GM23248 (cell line): ENCODE results near the gene RAP2C. TPM values are rescaled to one million over a fixed set of nuclear protein-coding genes. Genes with fewer than 3 reads are reported as not detected.

ENCODE experiments used
- DNase-seq: peaks from one replicate; pipeline ENCODE4 v3.0.0-alpha.2; 2015
- H2AFZ ChIP-seq: fragments of 200-600 bp; sonication (generic); 2 replicates; pipeline ENCODE4 v1.6.1; 2016; ENCODE audit warnings: antibody characterized with exemption
- H3F3A ChIP-seq: fragments of 200-600 bp; sonication (generic); 2 replicates; pipeline ENCODE4 v1.6.1; 2016; ENCODE audit warnings: mild to moderate bottlenecking, antibody characterized with exemption, mixed run types; ENCODE audit not compliant: insufficient read depth
- H3K27ac ChIP-seq: fragments of 200-600 bp; sonication (generic); 2 replicates; pipeline ENCODE4 v1.5.1; 2016; ENCODE audit warnings: mild to moderate bottlenecking
- H3K27me3 ChIP-seq: fragments of 200-600 bp; sonication (generic); replicated peaks from 2 replicates; pipeline ENCODE4 v1.6.1; 2016; ENCODE audit warnings: mild to moderate bottlenecking; ENCODE audit not compliant: insufficient read depth
- H3K36me3 ChIP-seq: fragments of 200-600 bp; sonication (generic); 2 replicates; pipeline ENCODE4 v1.6.1; 2016; ENCODE audit warnings: low read depth, mild to moderate bottlenecking
- H3K4me1 ChIP-seq: fragments of 200-600 bp; sonication (generic); 2 replicates; pipeline ENCODE4 v1.6.1; 2016; ENCODE audit warnings: mild to moderate bottlenecking; ENCODE audit not compliant: insufficient read depth
- H3K4me2 ChIP-seq: fragments of 200-600 bp; sonication (generic); one replicate; pipeline ENCODE4 v1.6.1; 2016; ENCODE audit warnings: mild to moderate bottlenecking; ENCODE audit not compliant: unreplicated experiment
- H3K4me3 ChIP-seq: fragments of 200-600 bp; sonication (generic); 2 replicates; pipeline ENCODE4 v1.5.1; 2016; ENCODE audit warnings: mild to moderate bottlenecking
- H3K79me2 ChIP-seq: fragments of 200-600 bp; sonication (generic); 2 replicates; pipeline ENCODE4 v1.6.1; 2016; ENCODE audit warnings: mild to moderate bottlenecking; ENCODE audit not compliant: insufficient read depth
- H3K9ac ChIP-seq: fragments of 200-600 bp; sonication (generic); 2 replicates; pipeline ENCODE4 v1.6.1; 2016; ENCODE audit warnings: mild to moderate bottlenecking
- H3K9me2 ChIP-seq: fragments of 200-600 bp; sonication (generic); 2 replicates; pipeline ENCODE4 v1.6.1; 2016; ENCODE audit warnings: mixed run types, mild to moderate bottlenecking, moderate library complexity; ENCODE audit not compliant: insufficient read depth
- H3K9me3 ChIP-seq: fragments of 200-600 bp; sonication (generic); one replicate; pipeline ENCODE4 v1.6.1; 2017; ENCODE audit warnings: low read depth
- H4K20me1 ChIP-seq: fragments of 200-600 bp; sonication (generic); 2 replicates; pipeline ENCODE4 v1.6.0; 2016; ENCODE audit not compliant: insufficient read depth
- EZH2 ChIP-seq: fragments of 200-600 bp; sonication (generic); IDR thresholded peaks from 2 replicates; pipeline ENCODE4 v1.6.1; 2018; ENCODE audit warnings: antibody characterized with exemption, mild to moderate bottlenecking; ENCODE audit not compliant: insufficient read depth, poor library complexity, severe bottlenecking
- EZH2phosphoT487 ChIP-seq: fragments of 200-600 bp; sonication (generic); IDR thresholded peaks from 2 replicates; pipeline ENCODE4 v1.6.1; 2018; ENCODE audit warnings: antibody characterized with exemption, moderate library complexity, mild to moderate bottlenecking, low read depth; ENCODE audit not compliant: insufficient read depth
- WGBS, 2 experiments: methylation state at CpG; one replicate each; pipeline ENCODE4 v1.1.6; 2015 to 2017; ENCODE audit warnings: low lambda C conversion rate in 2 of 2, low coverage in 1 of 2; ENCODE audit errors: missing lambda C conversion rate in 2 of 2; 5-methylcytosine and 5-hydroxymethylcytosine counted together
- in situ Hi-C: fragments of 300-500 bp; cut with MboI; formaldehyde crosslinking; loops from 2 replicates; pipeline ENCODE4 v1.15.0; 2020
- polyA plus RNA-seq: library from polyadenylated mRNA; unstranded; fragments of >200 nt; fragmentation: Nextera tagmentation; extraction: Ambion mirVana; gene quantifications from 2 replicates; pipeline ENCODE4 v1.2.1, GENCODE V29; 2016
- total RNA-seq: library from RNA; depleted of rRNA; stranded (reverse); fragments of >200 nt; shearing (Covaris generic); gene quantifications from 2 replicates; pipeline ENCODE4 v1.2.3, GENCODE V29; 2014

RAP2C gene
- total and polyA plus RNA-seq, 2 experiments from 2014 or later = 15.7 to 21.2 TPM

GRCh38 chrX:132208422-132208821, 10.8 kb downstream of the RAP2C start:
- WGBS, 2 experiments = 100% methylated on average over 1 of the region's 1 CpG
- H3F3A ChIP-seq = no peaks in the 10 kb centered on the region
- H3K79me2 ChIP-seq = peaks cover 41% of the 10 kb centered on the region
- H3K4me3 ChIP-seq = no peak overlapping the region
- no peaks in the 10 kb centered on the region for H3K9me2 ChIP-seq
- no peaks in the 10 kb centered on the region for H4K20me1 ChIP-seq
- H2AFZ ChIP-seq = no peak overlapping the region
- no peaks in the 10 kb centered on the region for H3K9me3 ChIP-seq
- 0 out of 2 replicates have a peak, but pooled peaks cover 13% of the 10 kb centered on the region for H3K36me3 ChIP-seq
- in situ Hi-C loops = no loop called here
- H3K27ac ChIP-seq = no peak overlapping the region
- H3K9ac ChIP-seq = no peak overlapping the region
- H3K27me3 ChIP-seq = no peaks in the 10 kb centered on the region
- H3K4me2 ChIP-seq = no peak overlapping the region
- TF ChIP-seq EZH2phosphoT487 (no peak), EZH2 (no peak)
- DNase-seq = no peak
- H3K4me1 ChIP-seq = peaks cover 11% of the 10 kb centered on the region; the same call in 1 of the 2 replicates

GRCh38 chrX:132207996-132208395, 11.3 kb downstream of the RAP2C start:
- peaks cover 11% of the 10 kb centered on the region; the same call in 1 of the 2 replicates for H3K4me1 ChIP-seq
- no peak for TF ChIP-seq EZH2phosphoT487
- no peak for TF ChIP-seq EZH2
- in situ Hi-C loops = no loop called here
- no peaks in the 10 kb centered on the region for H3K9me3 ChIP-seq
- 59 to 61% methylated on average over 2 of the region's 2 CpGs for WGBS, 2 experiments
- no peaks in the 10 kb centered on the region for H3K9me2 ChIP-seq
- no peak overlapping the region for H3K27ac ChIP-seq
- no peaks in the 10 kb centered on the region for H3F3A ChIP-seq
- no peak overlapping the region for H2AFZ ChIP-seq
- peaks cover 38% of the 10 kb centered on the region for H3K79me2 ChIP-seq
- H3K4me2 ChIP-seq = no peak overlapping the region
- no peaks in the 10 kb centered on the region for H4K20me1 ChIP-seq
- no peak overlapping the region for H3K9ac ChIP-seq
- H3K36me3 ChIP-seq = 0 out of 2 replicates have a peak, but pooled peaks cover 11% of the 10 kb centered on the region
- H3K4me3 ChIP-seq = no peak overlapping the region
- H3K27me3 ChIP-seq = no peaks in the 10 kb centered on the region
- DNase-seq = no peak

GRCh38 chrX:132206259-132206658, 13.0 kb downstream of the RAP2C start:
- Histone ChIP-seq H3K36me3 (0 out of 2 replicates have a peak, but pooled peaks cover 5% of the 10 kb centered on the region), H3K4me2 (no peak overlapping the region), H3K27ac (no peak overlapping the region), H3K79me2 (peaks cover 21% of the 10 kb centered on the region), H2AFZ (no peak overlapping the region), H3K9ac (no peak overlapping the region), H3K9me3 (no peaks in the 10 kb centered on the region), H3K27me3 (no peaks in the 10 kb centered on the region), H3K4me1 (peaks cover 11% of the 10 kb centered on the region; the same call in 1 of the 2 replicates), H3F3A (no peaks in the 10 kb centered on the region), H3K9me2 (no peaks in the 10 kb centered on the region), H4K20me1 (no peaks in the 10 kb centered on the region), H3K4me3 (no peak overlapping the region)
- in situ Hi-C loops = no loop called here
- 86 to 89% methylated on average over 5 of the region's 5 CpGs for WGBS, 2 experiments
- DNase-seq = no peak
- no peak for TF ChIP-seq EZH2

- Histone ChIP-seq H3K4me3 (no peak overlapping the region), H3K9ac (no peak overlapping the region), H3K27me3 (no peaks in the 10 kb centered on the region), H3K9me3 (no peaks in the 10 kb centered on the region), H3K36me3 (0 out of 2 replicates have a peak, but pooled peaks cover 5% of the 10 kb centered on the region), H3F3A (no peaks in the 10 kb centered on the region), H2AFZ (no peak overlapping the region), H4K20me1 (no peaks in the 10 kb centered on the region), H3K4me2 (no peak overlapping the region), H3K79me2 (peaks cover 16% of the 10 kb centered on the region), H3K27ac (no peak overlapping the region), H3K9me2 (no peaks in the 10 kb centered on the region), H3K4me1 (peaks cover 8% of the 10 kb centered on the region; the same call in 1 of the 2 replicates)
- in situ Hi-C loops = no loop called here
- WGBS, 2 experiments = 80 to 85% methylated on average over 1 of the region's 1 CpG
- no peak for DNase-seq
- TF ChIP-seq EZH2phosphoT487 (no peak), EZH2 (no peak)
Measured at GRCh38 chrX:132204629-132205028, 14.6 kb downstream of the RAP2C start.

GRCh38 chrX:132200976-132201375, 18.3 kb downstream of the RAP2C start:
- H3K27me3 ChIP-seq = no peaks in the 10 kb centered on the region
- H3K4me3 ChIP-seq = no peak overlapping the region
- no peaks in the 10 kb centered on the region for H3K4me1 ChIP-seq
- H3K9ac ChIP-seq = no peak overlapping the region
- H3K36me3 ChIP-seq = 0 out of 2 replicates have a peak, but pooled peaks cover 5% of the 10 kb centered on the region
- no peaks in the 10 kb centered on the region for H3F3A ChIP-seq
- H3K9me3 ChIP-seq = no peaks in the 10 kb centered on the region
- no peaks in the 10 kb centered on the region for H3K9me2 ChIP-seq
- H3K79me2 ChIP-seq = no peaks in the 10 kb centered on the region; the same call in 1 of the 2 replicates
- 14 to 35% methylated on average over 5 of the region's 5 CpGs for WGBS, 2 experiments
- no peak overlapping the region for H3K4me2 ChIP-seq
- in situ Hi-C loops = no loop called here
- H4K20me1 ChIP-seq = no peaks in the 10 kb centered on the region
- no peak overlapping the region for H2AFZ ChIP-seq
- no peak for TF ChIP-seq EZH2
- no peak for TF ChIP-seq EZH2phosphoT487
- DNase-seq = no peak
- H3K27ac ChIP-seq = no peak overlapping the region
